ENCODE data around the gene MYL4. TPM values are rescaled to one million over a fixed set of nuclear protein-coding genes. Genes with fewer than 3 reads are reported as not detected.

The MYL4 gene
- total RNA-seq, 4 donors from 2014 or later, result not detected

DNA sequence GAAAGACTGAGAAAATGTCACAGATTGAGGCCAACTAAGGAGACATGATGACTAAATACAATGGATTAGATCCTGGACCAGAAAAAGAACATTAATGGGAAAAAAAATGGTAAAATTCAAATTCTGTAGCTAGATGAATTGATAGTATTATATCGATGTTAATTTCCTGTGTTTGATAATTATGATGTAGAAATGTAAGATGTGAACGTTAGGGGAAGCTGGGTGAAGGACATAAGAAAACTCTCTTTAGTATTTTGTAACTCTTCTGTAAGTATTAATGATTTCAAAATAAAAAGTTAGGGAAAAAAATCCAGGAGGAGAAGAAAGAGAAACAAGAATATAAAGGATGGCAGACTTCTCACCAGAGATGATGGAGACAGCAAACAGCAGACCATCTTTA, 41.7 kb downstream of the MYL4 start:
- Histone ChIP-seq H3K27ac (no peak overlapping the region), H3K4me3 (no peak overlapping the region), H3K9me3 (no peaks in the 10 kb centered on the region), H3K4me1 (peaks cover 0 to 29% (median 6%) of the 10 kb centered on the region in 3 donors), H3K36me3 (no peaks in the 10 kb centered on the region), H3K27me3 (peaks cover 0 to 37% (median 0%) of the 10 kb centered on the region in 4 donors)
- DNase-seq, result no peak
- intact Hi-C loops (cut with DNase I), result no loop called here
- TF ChIP-seq, protein P1, sequence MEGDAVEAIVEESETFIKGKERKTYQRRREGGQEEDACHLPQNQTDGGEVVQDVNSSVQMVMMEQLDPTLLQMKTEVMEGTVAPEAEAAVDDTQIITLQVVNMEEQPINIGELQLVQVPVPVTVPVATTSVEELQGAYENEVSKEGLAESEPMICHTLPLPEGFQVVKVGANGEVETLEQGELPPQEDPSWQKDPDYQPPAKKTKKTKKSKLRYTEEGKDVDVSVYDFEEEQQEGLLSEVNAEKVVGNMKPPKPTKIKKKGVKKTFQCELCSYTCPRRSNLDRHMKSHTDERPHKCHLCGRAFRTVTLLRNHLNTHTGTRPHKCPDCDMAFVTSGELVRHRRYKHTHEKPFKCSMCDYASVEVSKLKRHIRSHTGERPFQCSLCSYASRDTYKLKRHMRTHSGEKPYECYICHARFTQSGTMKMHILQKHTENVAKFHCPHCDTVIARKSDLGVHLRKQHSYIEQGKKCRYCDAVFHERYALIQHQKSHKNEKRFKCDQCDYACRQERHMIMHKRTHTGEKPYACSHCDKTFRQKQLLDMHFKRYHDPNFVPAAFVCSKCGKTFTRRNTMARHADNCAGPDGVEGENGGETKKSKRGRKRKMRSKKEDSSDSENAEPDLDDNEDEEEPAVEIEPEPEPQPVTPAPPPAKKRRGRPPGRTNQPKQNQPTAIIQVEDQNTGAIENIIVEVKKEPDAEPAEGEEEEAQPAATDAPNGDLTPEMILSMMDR (IDR thresholded peaks at IDR 0.05), result no peak
- TF ChIP-seq POLR2A (IDR thresholded peaks at IDR 0.05), result no peak
- WGBS, 2 donors, result 82% methylated on average over 2 of the region's 2 CpGs

DNA sequence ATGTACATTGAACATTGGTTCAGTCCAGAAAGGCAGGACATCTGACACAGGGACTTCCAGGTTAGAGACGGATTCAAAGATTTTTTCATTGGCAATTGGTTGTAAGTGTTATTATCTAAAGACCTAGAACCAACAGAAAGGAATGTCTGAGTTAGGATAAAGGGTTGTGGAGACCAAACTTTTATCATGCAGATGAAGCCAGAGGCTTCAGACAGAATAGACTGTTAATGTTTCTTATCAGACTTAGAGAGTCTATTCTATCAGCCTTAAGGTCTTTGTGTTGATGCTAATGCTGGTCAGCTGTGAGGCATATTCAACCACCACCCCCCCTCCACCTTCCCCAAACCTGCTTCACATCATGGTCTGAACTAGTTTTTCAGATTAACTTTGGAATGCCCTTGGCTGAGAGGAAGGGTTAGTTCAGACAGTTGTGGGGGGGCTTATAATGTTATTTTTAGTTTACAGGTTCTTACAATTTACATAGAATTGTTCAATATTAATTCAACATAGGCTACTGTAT, 42.3 kb downstream of the MYL4 start:
- DNase-seq, result no peak
- Histone ChIP-seq H3K36me3 (no peaks in the 10 kb centered on the region), H3K9me3 (no peaks in the 10 kb centered on the region), H3K27ac (no peak overlapping the region), H3K4me1 (peaks cover 0 to 35% (median 6%) of the 10 kb centered on the region in 3 donors), H3K27me3 (peaks cover 0 to 43% (median 0%) of the 10 kb centered on the region in 4 donors), H3K4me3 (no peak overlapping the region)
- WGBS, 2 donors, result 79 to 91% methylated on average over 1 of the region's 1 CpG
- TF ChIP-seq POLR2A (IDR thresholded peaks at IDR 0.05), result no peak
- TF ChIP-seq, protein P1 (IDR thresholded peaks at IDR 0.05), result no peak
- intact Hi-C loops (cut with DNase I), result no loop called here

GRCh38 chr17:47252209-47252608, 43.1 kb downstream of the MYL4 start:
- H3K4me3 ChIP-seq, result no peak overlapping the region
- DNase-seq, result no peak
- peaks cover 0 to 50% (median 0%) of the 10 kb centered on the region in 4 donors for H3K27me3 ChIP-seq
- no peak overlapping the region for H3K27ac ChIP-seq
- WGBS, 2 donors, result 100% methylated on average over 1 of the region's 1 CpG
- TF ChIP-seq, protein P1 (IDR thresholded peaks at IDR 0.05), result no peak
- no peak for TF ChIP-seq POLR2A (IDR thresholded peaks at IDR 0.05)
- H3K4me1 ChIP-seq, result peaks cover 0 to 41% (median 6%) of the 10 kb centered on the region in 3 donors
- no peaks in the 10 kb centered on the region for H3K36me3 ChIP-seq
- H3K9me3 ChIP-seq, result no peaks in the 10 kb centered on the region
- intact Hi-C loops (cut with DNase I), result no loop called here

GRCh38 chr17:47252766-47253512, 43.8 kb downstream of the MYL4 start:
- Histone ChIP-seq H3K9me3 (no peaks in the 10 kb centered on the region), H3K4me1 (peaks cover 0 to 49% (median 7%) of the 10 kb centered on the region in 3 donors), H3K27me3 (peaks cover 0 to 58% (median 0%) of the 10 kb centered on the region in 4 donors), H3K4me3 (peak overlapping the region; percentile 47 to 75 (median 59)), H3K36me3 (no peaks in the 10 kb centered on the region), H3K27ac (peak overlapping the region; percentile 32 to 86 (median 76))
- no peak for DNase-seq
- 64 to 74% methylated on average over 10 of the region's 10 CpGs for WGBS, 2 donors
- intact Hi-C loops (cut with DNase I), result no loop called here
- TF ChIP-seq, protein P1 (IDR thresholded peaks at IDR 0.05), result no peak
- no peak for TF ChIP-seq POLR2A (IDR thresholded peaks at IDR 0.05)

Measured in esophagus squamous epithelium (tissue), 5 donors.